ENCODE measurements around the gene SETD3. TPM values are rescaled to one million over a fixed set of nuclear protein-coding genes. Genes with fewer than 3 reads are reported as not detected.

Gene SETD3
- total and polyA plus RNA-seq, 8 donors: 36.3 to 78.7 (median 40.5) TPM

DNA sequence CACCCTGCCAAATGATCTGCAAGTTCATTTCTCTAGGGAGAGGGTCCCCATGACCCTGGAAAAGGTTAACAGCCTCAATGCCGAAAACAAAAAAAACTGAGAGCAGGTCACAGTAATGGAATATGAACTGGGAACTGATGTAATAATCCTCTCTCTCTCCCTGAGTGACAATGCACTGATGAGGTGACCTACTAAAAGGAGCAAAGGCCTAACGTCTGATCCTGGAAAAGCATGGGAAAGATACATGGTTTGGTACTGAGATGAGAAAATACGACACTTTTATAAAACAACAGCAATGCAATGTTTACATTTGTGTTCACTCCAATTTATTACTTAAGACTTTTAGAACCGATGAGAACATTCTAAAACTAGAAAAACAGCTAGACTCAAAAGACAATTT lies 27.7 kb downstream of the SETD3 start:
- ATAC-seq (no peak), DNase-seq (no peak)
- Histone ChIP-seq H3K27me3 (no peaks in the 10 kb centered on the region), H3K4me3 (no peak overlapping the region), H3K36me3 (peaks cover 0 to 96% of the 10 kb centered on the region in 2 donors), H3K27ac (no peak overlapping the region), H3K9me3 (no peaks in the 10 kb centered on the region), H3K4me1 (no peaks in the 10 kb centered on the region)
- intact Hi-C loops (cut with DNase I): no loop called here
- TF ChIP-seq, protein P1, sequence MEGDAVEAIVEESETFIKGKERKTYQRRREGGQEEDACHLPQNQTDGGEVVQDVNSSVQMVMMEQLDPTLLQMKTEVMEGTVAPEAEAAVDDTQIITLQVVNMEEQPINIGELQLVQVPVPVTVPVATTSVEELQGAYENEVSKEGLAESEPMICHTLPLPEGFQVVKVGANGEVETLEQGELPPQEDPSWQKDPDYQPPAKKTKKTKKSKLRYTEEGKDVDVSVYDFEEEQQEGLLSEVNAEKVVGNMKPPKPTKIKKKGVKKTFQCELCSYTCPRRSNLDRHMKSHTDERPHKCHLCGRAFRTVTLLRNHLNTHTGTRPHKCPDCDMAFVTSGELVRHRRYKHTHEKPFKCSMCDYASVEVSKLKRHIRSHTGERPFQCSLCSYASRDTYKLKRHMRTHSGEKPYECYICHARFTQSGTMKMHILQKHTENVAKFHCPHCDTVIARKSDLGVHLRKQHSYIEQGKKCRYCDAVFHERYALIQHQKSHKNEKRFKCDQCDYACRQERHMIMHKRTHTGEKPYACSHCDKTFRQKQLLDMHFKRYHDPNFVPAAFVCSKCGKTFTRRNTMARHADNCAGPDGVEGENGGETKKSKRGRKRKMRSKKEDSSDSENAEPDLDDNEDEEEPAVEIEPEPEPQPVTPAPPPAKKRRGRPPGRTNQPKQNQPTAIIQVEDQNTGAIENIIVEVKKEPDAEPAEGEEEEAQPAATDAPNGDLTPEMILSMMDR (IDR thresholded peaks at IDR 0.05): no peak

DNA sequence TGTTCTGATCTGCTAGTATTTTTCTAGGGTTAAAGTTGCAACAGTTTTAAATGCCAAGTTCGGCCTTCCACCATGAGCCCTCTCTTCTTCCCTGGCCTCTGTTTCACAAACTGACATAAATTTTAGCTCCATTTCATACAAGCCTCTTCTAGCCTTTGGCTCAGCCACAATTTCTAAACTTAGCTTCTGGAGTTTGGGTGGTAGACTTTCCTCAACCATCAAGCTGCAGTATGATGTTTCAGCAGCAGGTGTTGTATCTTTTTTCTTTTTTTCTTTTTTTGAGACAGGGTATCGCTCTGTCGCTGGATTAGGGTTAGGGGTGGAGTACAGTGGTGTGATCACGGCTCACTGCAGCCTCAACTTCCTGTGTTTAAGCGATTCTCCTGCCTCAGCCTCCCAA lies 29.4 kb downstream of the SETD3 start:
- Histone ChIP-seq H3K4me1 (no peaks in the 10 kb centered on the region), H3K27ac (no peak overlapping the region), H3K9me3 (no peaks in the 10 kb centered on the region), H3K4me3 (no peak overlapping the region), H3K36me3 (peaks cover 0 to 96% of the 10 kb centered on the region in 2 donors), H3K27me3 (no peaks in the 10 kb centered on the region)
- DNase-seq (no peak), ATAC-seq (no peak)
- TF ChIP-seq, protein P1 (IDR thresholded peaks at IDR 0.05): no peak
- intact Hi-C loops (cut with DNase I): no loop called here

DNA sequence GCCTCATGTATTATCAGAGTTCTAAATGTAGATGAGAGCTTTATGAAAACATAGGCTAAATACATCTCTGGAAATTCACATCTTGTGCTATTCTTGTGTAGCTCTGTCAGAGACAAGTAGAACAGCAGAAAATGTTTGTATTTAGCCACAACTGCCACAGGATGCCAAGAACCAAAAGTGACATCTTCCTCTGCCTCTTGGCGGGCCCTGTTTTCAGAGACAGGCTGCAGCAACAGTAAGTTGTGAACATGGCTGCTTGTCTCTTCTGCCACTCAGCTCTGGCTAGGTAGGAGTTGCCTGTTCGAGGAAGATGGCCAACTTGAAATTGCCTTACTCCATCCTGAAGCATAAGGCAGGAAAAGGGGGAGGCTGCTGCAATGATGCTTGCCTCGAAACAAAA lies 30.4 kb downstream of the SETD3 start:
- no peak for ATAC-seq
- Histone ChIP-seq H3K36me3 (peaks cover 0 to 96% of the 10 kb centered on the region in 2 donors), H3K4me1 (no peaks in the 10 kb centered on the region), H3K4me3 (no peak overlapping the region), H3K27me3 (no peaks in the 10 kb centered on the region), H3K27ac (no peak overlapping the region), H3K9me3 (no peaks in the 10 kb centered on the region)
- intact Hi-C loops (cut with DNase I): no loop called here
- DNase-seq: no peak
- TF ChIP-seq, protein P1 (IDR thresholded peaks at IDR 0.05): no peak

DNA sequence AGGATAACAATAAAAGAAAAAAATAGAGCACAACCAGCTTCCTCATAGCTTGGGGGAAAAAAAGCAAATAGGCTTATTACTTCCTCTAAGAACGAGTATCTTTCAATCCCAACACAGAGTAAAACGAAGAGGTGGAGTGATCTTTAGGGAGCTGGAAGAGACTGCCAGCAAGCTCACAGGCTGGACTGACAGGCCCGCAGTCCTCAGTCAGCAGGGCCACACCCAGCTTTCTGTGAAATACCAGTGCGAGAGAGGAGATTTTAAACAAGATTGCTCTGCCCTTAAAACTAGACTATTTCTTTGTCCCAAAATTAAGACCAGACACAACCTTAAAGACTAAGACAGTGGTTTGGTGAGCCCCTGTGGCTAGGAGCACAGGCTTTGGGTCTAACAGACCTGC lies 32.9 kb downstream of the SETD3 start:
- Histone ChIP-seq H3K9me3 (no peaks in the 10 kb centered on the region), H3K36me3 (peaks cover 0 to 87% of the 10 kb centered on the region in 2 donors), H3K27ac (no peak overlapping the region), H3K27me3 (no peaks in the 10 kb centered on the region), H3K4me3 (no peak overlapping the region), H3K4me1 (no peaks in the 10 kb centered on the region)
- DNase-seq: no peak
- no peak for ATAC-seq
- intact Hi-C loops (cut with DNase I): no loop called here
- TF ChIP-seq, protein P1 (IDR thresholded peaks at IDR 0.05): no peak

DNA sequence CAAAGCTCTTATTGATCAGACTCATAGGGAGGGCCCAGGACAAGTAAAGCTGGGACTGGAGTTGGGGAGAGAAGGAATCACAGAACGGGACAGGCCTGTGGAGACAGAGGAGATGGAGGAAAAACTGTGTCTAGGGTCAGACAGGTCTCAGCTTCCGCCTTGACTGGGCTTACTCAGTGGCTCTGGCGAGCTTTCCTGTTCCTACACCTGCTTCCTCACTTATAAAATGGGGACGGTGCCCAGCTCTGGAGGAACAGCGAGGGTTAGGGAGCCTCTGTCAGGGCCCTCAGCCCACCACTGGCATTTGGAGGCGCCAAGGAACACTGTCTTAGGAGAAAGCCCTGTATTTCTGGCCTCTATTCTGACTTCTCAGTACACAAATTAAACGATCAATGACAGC lies 34.7 kb downstream of the SETD3 start:
- H3K4me1 ChIP-seq: no peaks in the 10 kb centered on the region
- H3K9me3 ChIP-seq: no peaks in the 10 kb centered on the region
- no peak overlapping the region for H3K4me3 ChIP-seq
- intact Hi-C loops (cut with DNase I): no loop called here
- no peak for DNase-seq
- TF ChIP-seq, protein P1 (IDR thresholded peaks at IDR 0.05): no peak
- no peak for ATAC-seq
- no peak overlapping the region for H3K27ac ChIP-seq
- H3K36me3 ChIP-seq: peaks cover 0 to 82% of the 10 kb centered on the region in 2 donors
- no peaks in the 10 kb centered on the region for H3K27me3 ChIP-seq

All from left lung (tissue), 10 donors.